HL-60 (cell line): ENCODE measurements around the gene HS3ST4.

Experiments
- DNase-seq, 2 experiments: peaks; one replicate each; pipeline ENCODE4 v3.0.0-alpha.2; 2010 to 2020; ENCODE audit warnings: low read depth in 1 of 2, low spot score in 1 of 2
- H3K27ac ChIP-seq: fragments of 250-450 bp; sonication (Bioruptor Pico); replicated peaks from 2 replicates; pipeline ENCODE4 v1.5.1; 2020; ENCODE audit warnings: mild to moderate bottlenecking, moderate library complexity
- H3K27me3 ChIP-seq: fragments of 250-450 bp; sonication (Bioruptor Pico); 2 replicates; pipeline ENCODE4 v1.5.1; 2021; ENCODE audit warnings: mild to moderate bottlenecking, moderate library complexity; ENCODE audit not compliant: insufficient read depth, poor library complexity, severe bottlenecking
- H3K4me3 ChIP-seq: replicated peaks from 2 replicates; pipeline ENCODE4 v1.5.1; 2011; ENCODE audit warnings: mild to moderate bottlenecking, control low read depth, low read length; ENCODE audit not compliant: insufficient read depth
- CTCF ChIP-seq: IDR thresholded peaks from one replicate; pipeline ENCODE4 v1.5.1; 2011; ENCODE audit warnings: low read length, control low read depth, inconsistent platforms; ENCODE audit not compliant: insufficient read depth
- GABPA ChIP-seq: IDR thresholded peaks from 2 replicates; pipeline ENCODE4 v1.6.1; 2012; ENCODE audit warnings: low read depth
- POLR2AphosphoS5 ChIP-seq: IDR thresholded peaks from 2 replicates; pipeline ENCODE4 v1.6.1; 2012; ENCODE audit warnings: low read depth
- REST ChIP-seq: IDR thresholded peaks from 2 replicates; pipeline ENCODE4 v1.6.1; 2012; ENCODE audit warnings: low read depth; ENCODE audit not compliant: insufficient replicate concordance
- SPI1 ChIP-seq: IDR thresholded peaks from 2 replicates; pipeline ENCODE4 v1.6.1; 2012; ENCODE audit warnings: low read depth, mild to moderate bottlenecking, borderline replicate concordance

HS3ST4 gene

GRCh38 chr16:25692351-25692741 lies 587 bp downstream of the HS3ST4 start:
- TF ChIP-seq CTCF (no peak), POLR2AphosphoS5 (no peak), GABPA (no peak), REST (no peak), SPI1 (no peak)
- no peak overlapping the region for H3K27ac ChIP-seq
- DNase-seq = no peak
- no peak overlapping the region for H3K4me3 ChIP-seq
- peaks cover 37% of the 10 kb centered on the region for H3K27me3 ChIP-seq

GRCh38 chr16:25692742-25693508 lies 1.2 kb downstream of the HS3ST4 start:
- no peak for DNase-seq
- Histone ChIP-seq H3K27ac (no peak overlapping the region), H3K4me3 (no peak overlapping the region), H3K27me3 (peaks cover 37% of the 10 kb centered on the region)
- TF ChIP-seq POLR2AphosphoS5 (no peak), GABPA (no peak), REST (no peak), CTCF (no peak), SPI1 (no peak)

- H3K4me3 ChIP-seq = no peak overlapping the region
- DNase-seq = no peak
- H3K27me3 ChIP-seq = peaks cover 37% of the 10 kb centered on the region
- no peak overlapping the region for H3K27ac ChIP-seq
- TF ChIP-seq GABPA (no peak), CTCF (no peak), SPI1 (no peak), REST (no peak)
Observed at GRCh38 chr16:25693631-25694030, 1.9 kb downstream of the HS3ST4 start.
